ENCODE results near the gene SH3BP4.

The SH3BP4 gene

GRCh38 chr2:235088496-235088921 is 136.7 kb downstream of the SH3BP4 start:
- no peaks in the 10 kb centered on the region for H3K36me3 ChIP-seq (ENCODE audit: insufficient read depth, low read length)
- H3K4me3 ChIP-seq, result no peak overlapping the region
- H3K9ac ChIP-seq (ENCODE audit: insufficient read length), result no peak overlapping the region
- no peak overlapping the region for H3K27ac ChIP-seq
- no peak for DNase-seq (ENCODE audit: low read depth, low spot score)
- peaks cover 5% of the 10 kb centered on the region; the same call in 1 of the 2 replicates for H3K9me3 ChIP-seq (ENCODE audit: low read depth, low read length)
- TF ChIP-seq FOXP2 (optimal IDR thresholded peaks at IDR 0.05; ENCODE audit: control extremely low read depth, extremely low read length, insufficient read depth) (no peak), EZH2 (IDR thresholded peaks at IDR 0.05) (no peak), POLR2AphosphoS5 (IDR thresholded peaks at IDR 0.05; ENCODE audit: borderline replicate concordance, low read depth, low read length) (no peak)

- Histone ChIP-seq H3K36me3 (ENCODE audit: insufficient read depth, low read length) (no peaks in the 10 kb centered on the region), H3K4me3 (no peak overlapping the region), H3K27ac (no peak overlapping the region), H3K9me3 (ENCODE audit: low read depth, low read length) (no peaks in the 10 kb centered on the region), H3K9ac (ENCODE audit: insufficient read length) (no peak overlapping the region)
- TF ChIP-seq POLR2AphosphoS5 (IDR thresholded peaks at IDR 0.05; ENCODE audit: borderline replicate concordance, low read depth, low read length) (no peak), EZH2 (IDR thresholded peaks at IDR 0.05) (no peak), FOXP2 (optimal IDR thresholded peaks at IDR 0.05; ENCODE audit: control extremely low read depth, extremely low read length, insufficient read depth) (no peak)
- no peak for DNase-seq (ENCODE audit: low read depth, low spot score)
Measured at GRCh38 chr2:235091421-235091820, 139.6 kb downstream of the SH3BP4 start.

GRCh38 chr2:235091983-235092382 is 140.2 kb downstream of the SH3BP4 start:
- Histone ChIP-seq H3K9me3 (ENCODE audit: low read depth, low read length) (no peaks in the 10 kb centered on the region), H3K27ac (no peak overlapping the region), H3K36me3 (ENCODE audit: insufficient read depth, low read length) (no peaks in the 10 kb centered on the region), H3K4me3 (no peak overlapping the region), H3K9ac (ENCODE audit: insufficient read length) (no peak overlapping the region)
- no peak for TF ChIP-seq POLR2AphosphoS5 (IDR thresholded peaks at IDR 0.05; ENCODE audit: borderline replicate concordance, low read depth, low read length)
- TF ChIP-seq EZH2 (IDR thresholded peaks at IDR 0.05), result no peak
- no peak for TF ChIP-seq FOXP2 (optimal IDR thresholded peaks at IDR 0.05; ENCODE audit: control extremely low read depth, extremely low read length, insufficient read depth)
- DNase-seq (ENCODE audit: low read depth, low spot score), result no peak

GRCh38 chr2:235092433-235093223 is 140.8 kb downstream of the SH3BP4 start:
- no peak overlapping the region for H3K4me3 ChIP-seq
- DNase-seq (ENCODE audit: low read depth, low spot score), result no peak
- H3K36me3 ChIP-seq (ENCODE audit: insufficient read depth, low read length), result no peaks in the 10 kb centered on the region
- no peak overlapping the region for H3K27ac ChIP-seq
- H3K9me3 ChIP-seq (ENCODE audit: low read depth, low read length), result no peaks in the 10 kb centered on the region
- no peak overlapping the region for H3K9ac ChIP-seq (ENCODE audit: insufficient read length)
- no peak for TF ChIP-seq EZH2 (IDR thresholded peaks at IDR 0.05)

GRCh38 chr2:235094457-235094856 is 142.6 kb downstream of the SH3BP4 start:
- TF ChIP-seq FOXP2 (optimal IDR thresholded peaks at IDR 0.05; ENCODE audit: control extremely low read depth, extremely low read length, insufficient read depth) (no peak), EZH2 (IDR thresholded peaks at IDR 0.05) (no peak), POLR2AphosphoS5 (IDR thresholded peaks at IDR 0.05; ENCODE audit: borderline replicate concordance, low read depth, low read length) (no peak)
- H3K4me3 ChIP-seq, result no peak overlapping the region
- H3K9me3 ChIP-seq (ENCODE audit: low read depth, low read length), result no peaks in the 10 kb centered on the region
- DNase-seq (ENCODE audit: low read depth, low spot score), result no peak
- H3K36me3 ChIP-seq (ENCODE audit: insufficient read depth, low read length), result no peaks in the 10 kb centered on the region
- no peak overlapping the region for H3K9ac ChIP-seq (ENCODE audit: insufficient read length)
- H3K27ac ChIP-seq, result no peak overlapping the region

- Histone ChIP-seq H3K4me3 (no peak overlapping the region), H3K36me3 (ENCODE audit: insufficient read depth, low read length) (no peaks in the 10 kb centered on the region), H3K9ac (ENCODE audit: insufficient read length) (no peak overlapping the region), H3K9me3 (ENCODE audit: low read depth, low read length) (no peaks in the 10 kb centered on the region), H3K27ac (no peak overlapping the region)
- TF ChIP-seq FOXP2 (optimal IDR thresholded peaks at IDR 0.05; ENCODE audit: control extremely low read depth, extremely low read length, insufficient read depth), result no peak
- no peak for TF ChIP-seq POLR2AphosphoS5 (IDR thresholded peaks at IDR 0.05; ENCODE audit: borderline replicate concordance, low read depth, low read length)
- no peak for TF ChIP-seq EZH2 (IDR thresholded peaks at IDR 0.05)
- DNase-seq (ENCODE audit: low read depth, low spot score), result no peak
Measured at GRCh38 chr2:235095569-235095968, 143.8 kb downstream of the SH3BP4 start.

- H3K27ac ChIP-seq, result no peak overlapping the region
- no peak for TF ChIP-seq POLR2AphosphoS5 (IDR thresholded peaks at IDR 0.05; ENCODE audit: borderline replicate concordance, low read depth, low read length)
- no peak for TF ChIP-seq FOXP2 (optimal IDR thresholded peaks at IDR 0.05; ENCODE audit: control extremely low read depth, extremely low read length, insufficient read depth)
- no peak for TF ChIP-seq EZH2 (IDR thresholded peaks at IDR 0.05)
- no peaks in the 10 kb centered on the region for H3K9me3 ChIP-seq (ENCODE audit: low read depth, low read length)
- no peak overlapping the region for H3K4me3 ChIP-seq
- H3K9ac ChIP-seq (ENCODE audit: insufficient read length), result no peak overlapping the region
- H3K36me3 ChIP-seq (ENCODE audit: insufficient read depth, low read length), result no peaks in the 10 kb centered on the region
- no peak for DNase-seq (ENCODE audit: low read depth, low spot score)
Measured at GRCh38 chr2:235096447-235096846, 144.6 kb downstream of the SH3BP4 start.

- Histone ChIP-seq H3K9ac (ENCODE audit: insufficient read length) (no peak overlapping the region), H3K27ac (no peak overlapping the region), H3K36me3 (ENCODE audit: insufficient read depth, low read length) (no peaks in the 10 kb centered on the region), H3K4me3 (no peak overlapping the region), H3K9me3 (ENCODE audit: low read depth, low read length) (no peaks in the 10 kb centered on the region)
- TF ChIP-seq POLR2AphosphoS5 (IDR thresholded peaks at IDR 0.05; ENCODE audit: borderline replicate concordance, low read depth, low read length) (no peak), FOXP2 (optimal IDR thresholded peaks at IDR 0.05; ENCODE audit: control extremely low read depth, extremely low read length, insufficient read depth) (no peak), EZH2 (IDR thresholded peaks at IDR 0.05) (no peak)
- DNase-seq (ENCODE audit: low read depth, low spot score), result no peak
Measured at GRCh38 chr2:235097196-235097595, 145.4 kb downstream of the SH3BP4 start.

- Histone ChIP-seq H3K36me3 (ENCODE audit: insufficient read depth, low read length) (no peaks in the 10 kb centered on the region), H3K4me3 (no peak overlapping the region), H3K27ac (no peak overlapping the region), H3K9me3 (ENCODE audit: low read depth, low read length) (no peaks in the 10 kb centered on the region), H3K9ac (ENCODE audit: insufficient read length) (no peak overlapping the region)
- DNase-seq (ENCODE audit: low read depth, low spot score), result no peak
- TF ChIP-seq FOXP2 (optimal IDR thresholded peaks at IDR 0.05; ENCODE audit: control extremely low read depth, extremely low read length, insufficient read depth) (no peak), EZH2 (IDR thresholded peaks at IDR 0.05) (no peak), POLR2AphosphoS5 (IDR thresholded peaks at IDR 0.05; ENCODE audit: borderline replicate concordance, low read depth, low read length) (no peak)
Measured at GRCh38 chr2:235098269-235098668, 146.5 kb downstream of the SH3BP4 start.
